ENCODE data around the gene CAMK2N2.
A peak's percentile ranks its signal among the peaks of the same experiment; 100 is the strongest.

The CAMK2N2 gene

GRCh38 chr3:184239708-184240107, 21.6 kb downstream of the CAMK2N2 start:
- DNase-seq = no peak

- no peak for DNase-seq
Measured at GRCh38 chr3:184239221-184239620, 22.1 kb downstream of the CAMK2N2 start.

- DNase-seq = no peak
Measured at GRCh38 chr3:184238246-184238818, 23.0 kb downstream of the CAMK2N2 start.

- no peak for DNase-seq
Measured at GRCh38 chr3:184237807-184238206, 23.5 kb downstream of the CAMK2N2 start.

- DNase-seq = no peak
Measured at GRCh38 chr3:184237211-184237610, 24.1 kb downstream of the CAMK2N2 start.

GRCh38 chr3:184236636-184237035, 24.7 kb downstream of the CAMK2N2 start:
- no peak for DNase-seq

- no peak for DNase-seq
Measured at GRCh38 chr3:184236033-184236410, 25.3 kb downstream of the CAMK2N2 start.

- no peak for DNase-seq
Measured at GRCh38 chr3:184235381-184236032, 25.8 kb downstream of the CAMK2N2 start.

- DNase-seq = no peak
Measured at GRCh38 chr3:184234671-184235380, 26.5 kb downstream of the CAMK2N2 start.

- DNase-seq = no peak
Measured at GRCh38 chr3:184234224-184234623, 27.1 kb downstream of the CAMK2N2 start.

- DNase-seq = no peak
Measured at GRCh38 chr3:184233127-184233843, 28.1 kb downstream of the CAMK2N2 start.

GRCh38 chr3:184231671-184232070, 29.7 kb downstream of the CAMK2N2 start:
- DNase-seq = no peak

GRCh38 chr3:184230603-184231528, 30.5 kb downstream of the CAMK2N2 start:
- no peak for DNase-seq

GRCh38 chr3:184230081-184230602, 31.2 kb downstream of the CAMK2N2 start:
- no peak for DNase-seq

GRCh38 chr3:184229394-184230080, 31.8 kb downstream of the CAMK2N2 start, which contains the start of gene VWA5B2:
TSS of gene VWA5B2 (plus strand) at chr3:184229585. CDS start at chr3:184230529, 944 bp downstream.
- peak; percentile 81 for DNase-seq

- DNase-seq = no peak
Measured at GRCh38 chr3:184228376-184229137, 32.8 kb downstream of the CAMK2N2 start.

GRCh38 chr3:184227481-184227935, 33.8 kb downstream of the CAMK2N2 start:
- DNase-seq = peak; percentile 47

GRCh38 chr3:184223946-184224345, 37.4 kb downstream of the CAMK2N2 start:
- DNase-seq = no peak

- DNase-seq = no peak
Measured at GRCh38 chr3:184222521-184222920, 38.8 kb downstream of the CAMK2N2 start.

GRCh38 chr3:184218814-184219213, 42.5 kb downstream of the CAMK2N2 start:
- DNase-seq = no peak

GRCh38 chr3:184211718-184212117, 49.6 kb downstream of the CAMK2N2 start:
- no peak for DNase-seq

All from CD4-positive, alpha-beta T cell treated with Interleukin-15 for 1 hour (primary cell).